ENCODE data around the gene CSMD2.

DNA sequence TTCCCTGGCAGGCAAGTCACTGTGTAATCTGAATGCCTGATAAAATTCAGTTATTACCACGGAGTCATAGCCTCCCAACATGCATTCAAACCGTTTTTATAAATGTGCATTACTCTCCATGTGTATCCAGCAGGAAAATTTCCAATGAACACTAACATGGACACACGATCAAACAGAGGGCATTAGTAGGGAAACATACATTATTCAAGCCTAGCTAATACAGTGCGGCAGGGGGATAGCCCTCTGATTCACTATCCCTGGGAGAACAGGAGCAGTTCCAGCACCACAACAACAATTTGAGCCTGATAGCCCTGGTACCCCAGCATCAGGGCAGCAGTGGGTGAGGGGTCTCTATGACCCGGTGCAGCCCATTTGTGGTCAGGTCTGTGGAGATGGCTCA lies 337.0 kb downstream of the CSMD2 start:
- TF ChIP-seq HDGF (IDR thresholded peaks at IDR 0.05; ENCODE audit: borderline replicate concordance) (no peak), SUZ12 (IDR thresholded peaks at IDR 0.05) (no peak), BHLHE40 (IDR thresholded peaks at IDR 0.05; ENCODE audit: borderline replicate concordance) (no peak), CTBP1 (IDR thresholded peaks at IDR 0.05; ENCODE audit: borderline replicate concordance) (no peak), SP1 (IDR thresholded peaks at IDR 0.05) (no peak), FOXM1 (IDR thresholded peaks at IDR 0.05; ENCODE audit: borderline replicate concordance) (no peak), NFRKB (IDR thresholded peaks at IDR 0.05) (no peak), ARNT (IDR thresholded peaks at IDR 0.05) (no peak), FOXK2 (IDR thresholded peaks at IDR 0.05) (no peak), ELF4 (IDR thresholded peaks at IDR 0.05) (no peak), LEF1 (IDR thresholded peaks at IDR 0.05; ENCODE audit: borderline replicate concordance) (no peak), ZNF384 (IDR thresholded peaks at IDR 0.05) (no peak), TARDBP (IDR thresholded peaks at IDR 0.05) (no peak), FOXA1 (IDR thresholded peaks at IDR 0.05) (no peak)

All from HEK293T (cell line).